ENCODE results near the gene MPHOSPH8.

DNA sequence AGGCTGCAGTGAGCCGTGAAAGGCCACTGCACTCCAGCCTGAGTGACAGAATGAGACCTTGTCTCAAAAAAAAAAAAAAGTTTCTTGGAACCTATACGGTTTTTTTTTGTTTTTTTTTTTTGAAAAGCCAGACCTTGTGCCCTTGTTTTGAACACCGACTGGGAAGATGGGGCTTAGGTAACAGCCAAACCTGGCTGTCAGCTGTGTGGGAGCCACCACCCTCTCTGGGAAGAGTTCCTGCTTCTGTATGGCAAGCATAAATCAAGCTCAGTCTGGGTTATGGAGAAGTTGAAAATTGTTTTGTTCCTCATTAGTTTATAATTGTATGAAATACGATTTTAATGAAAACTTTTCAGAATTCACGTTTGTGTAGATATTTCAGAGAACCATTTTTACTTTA, 39.5 kb downstream of the MPHOSPH8 start:
- TF ChIP-seq, protein P1, sequence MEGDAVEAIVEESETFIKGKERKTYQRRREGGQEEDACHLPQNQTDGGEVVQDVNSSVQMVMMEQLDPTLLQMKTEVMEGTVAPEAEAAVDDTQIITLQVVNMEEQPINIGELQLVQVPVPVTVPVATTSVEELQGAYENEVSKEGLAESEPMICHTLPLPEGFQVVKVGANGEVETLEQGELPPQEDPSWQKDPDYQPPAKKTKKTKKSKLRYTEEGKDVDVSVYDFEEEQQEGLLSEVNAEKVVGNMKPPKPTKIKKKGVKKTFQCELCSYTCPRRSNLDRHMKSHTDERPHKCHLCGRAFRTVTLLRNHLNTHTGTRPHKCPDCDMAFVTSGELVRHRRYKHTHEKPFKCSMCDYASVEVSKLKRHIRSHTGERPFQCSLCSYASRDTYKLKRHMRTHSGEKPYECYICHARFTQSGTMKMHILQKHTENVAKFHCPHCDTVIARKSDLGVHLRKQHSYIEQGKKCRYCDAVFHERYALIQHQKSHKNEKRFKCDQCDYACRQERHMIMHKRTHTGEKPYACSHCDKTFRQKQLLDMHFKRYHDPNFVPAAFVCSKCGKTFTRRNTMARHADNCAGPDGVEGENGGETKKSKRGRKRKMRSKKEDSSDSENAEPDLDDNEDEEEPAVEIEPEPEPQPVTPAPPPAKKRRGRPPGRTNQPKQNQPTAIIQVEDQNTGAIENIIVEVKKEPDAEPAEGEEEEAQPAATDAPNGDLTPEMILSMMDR (conservative IDR thresholded peaks at IDR 0.05 in 1 of 2, IDR thresholded peaks at IDR 0.05 in 1 of 2; ENCODE audit: extremely low read depth in 1 of 2, insufficient read depth in 1 of 2, low read depth in 1 of 2, low read length in 2 of 2) = no peak
- no peak for TF ChIP-seq EZH2 (IDR thresholded peaks at IDR 0.05; ENCODE audit: borderline replicate concordance, low read length)

All from mammary epithelial cell (primary cell).